Fibroblast of peridontal ligament (primary cell): ENCODE results near the gene TBL1XR1.
A peak's percentile ranks its signal among the peaks of the same experiment; 100 is the strongest.

Source experiments
- DNase-seq: peaks from one replicate; pipeline ENCODE4 v3.0.0-alpha.2; 2010; ENCODE audit errors: extremely low read depth

The TBL1XR1 gene

GRCh38 chr3:177109688-177110330, 87.5 kb downstream of the TBL1XR1 start:
- DNase-seq: no peak

- no peak for DNase-seq
These were observed 88.6 kb downstream of the TBL1XR1 start for GRCh38 chr3:177108648-177109047.

GRCh38 chr3:177107461-177108239, 89.6 kb downstream of the TBL1XR1 start:
- DNase-seq: no peak

- no peak for DNase-seq
These were observed 90.7 kb downstream of the TBL1XR1 start for GRCh38 chr3:177106594-177106993.

- DNase-seq: no peak
These were observed 91.1 kb downstream of the TBL1XR1 start for GRCh38 chr3:177106184-177106583.

GRCh38 chr3:177105623-177106022, 91.7 kb downstream of the TBL1XR1 start:
- no peak for DNase-seq

- DNase-seq: no peak
These were observed 92.8 kb downstream of the TBL1XR1 start for GRCh38 chr3:177104299-177104992.

- no peak for DNase-seq
These were observed 94.7 kb downstream of the TBL1XR1 start for GRCh38 chr3:177102553-177102952.

GRCh38 chr3:177098551-177098950, 98.7 kb downstream of the TBL1XR1 start:
- no peak for DNase-seq

GRCh38 chr3:177096615-177097014, 100.7 kb downstream of the TBL1XR1 start:
- DNase-seq: no peak

GRCh38 chr3:177093966-177094365, 103.3 kb downstream of the TBL1XR1 start:
- no peak for DNase-seq

- DNase-seq: no peak
These were observed 107.4 kb downstream of the TBL1XR1 start for GRCh38 chr3:177089901-177090300.

GRCh38 chr3:177089110-177089509, 108.2 kb downstream of the TBL1XR1 start:
- no peak for DNase-seq

GRCh38 chr3:177085794-177086193, 111.5 kb downstream of the TBL1XR1 start:
- DNase-seq: no peak

GRCh38 chr3:177084616-177085015, 112.7 kb downstream of the TBL1XR1 start:
- DNase-seq: no peak

GRCh38 chr3:177080122-177080521, 117.2 kb downstream of the TBL1XR1 start:
- DNase-seq: no peak

- no peak for DNase-seq
These were observed 117.6 kb downstream of the TBL1XR1 start for GRCh38 chr3:177079684-177080083.

GRCh38 chr3:177071496-177072156, 125.7 kb downstream of the TBL1XR1 start:
- DNase-seq: no peak

GRCh38 chr3:177069514-177070329, 127.6 kb downstream of the TBL1XR1 start:
- DNase-seq: peak; percentile 65

GRCh38 chr3:177068967-177069366, 128.3 kb downstream of the TBL1XR1 start:
- DNase-seq: no peak

GRCh38 chr3:177066068-177066467, 131.2 kb downstream of the TBL1XR1 start:
- DNase-seq: no peak
